GM19193 (cell line): ENCODE measurements around the gene KRTAP22-1.

Source experiments
- POLR2A ChIP-seq: IDR thresholded peaks from 4 replicates; pipeline ENCODE4 v1.6.1; 2011; ENCODE audit not compliant: insufficient read depth, insufficient read length; ENCODE audit errors: extremely low read depth

Gene KRTAP22-1

GRCh38 chr21:30600787-30601186 is at the start of gene KRTAP22-1:
Gene KRTAP22-1, plus strand, starts transcription at chr21:30601087.
- no peak for TF ChIP-seq POLR2A

- no peak for TF ChIP-seq POLR2A
These were observed 48.1 kb upstream of the KRTAP22-1 start for GRCh38 chr21:30552782-30553181.

GRCh38 chr21:30555095-30555494 is 45.8 kb upstream of the KRTAP22-1 start:
- TF ChIP-seq POLR2A: no peak

- TF ChIP-seq POLR2A: no peak
These were observed 39.5 kb upstream of the KRTAP22-1 start, which contains the start of gene KRTAP19-7 for GRCh38 chr21:30561264-30561895. Gene KRTAP19-7, minus strand, starts transcription at chr21:30561314. Its CDS starts 25 bp downstream, at chr21:30561289.

- no peak for TF ChIP-seq POLR2A
These were observed 38.9 kb upstream of the KRTAP22-1 start for GRCh38 chr21:30561957-30562356.

GRCh38 chr21:30563072-30563471 is 37.8 kb upstream of the KRTAP22-1 start:
- TF ChIP-seq POLR2A: no peak

GRCh38 chr21:30563630-30564029 is 37.3 kb upstream of the KRTAP22-1 start:
- no peak for TF ChIP-seq POLR2A

- no peak for TF ChIP-seq POLR2A
These were observed 33.3 kb upstream of the KRTAP22-1 start for GRCh38 chr21:30567617-30568016.

GRCh38 chr21:30577766-30578165 is 23.1 kb upstream of the KRTAP22-1 start:
- no peak for TF ChIP-seq POLR2A

- no peak for TF ChIP-seq POLR2A
These were observed 21.5 kb upstream of the KRTAP22-1 start for GRCh38 chr21:30579346-30579745.

- TF ChIP-seq POLR2A: no peak
These were observed 20.8 kb upstream of the KRTAP22-1 start for GRCh38 chr21:30580132-30580531.

- TF ChIP-seq POLR2A: no peak
These were observed 18.0 kb upstream of the KRTAP22-1 start for GRCh38 chr21:30582870-30583269.

- TF ChIP-seq POLR2A: no peak
These were observed 10.6 kb upstream of the KRTAP22-1 start, which contains the start of gene KRTAP22-2 for GRCh38 chr21:30590297-30590696. Gene KRTAP22-2, minus strand, starts transcription at chr21:30590397.

- no peak for TF ChIP-seq POLR2A
These were observed 8.7 kb upstream of the KRTAP22-1 start, which contains the start of gene KRTAP6-3 for GRCh38 chr21:30592140-30592539. Gene KRTAP6-3, plus strand, starts transcription at chr21:30592440. Its CDS starts 6 bp downstream, at chr21:30592446.

- TF ChIP-seq POLR2A: no peak
These were observed 2.1 kb upstream of the KRTAP22-1 start, which contains the start of gene KRTAP6-2 for GRCh38 chr21:30598802-30599201. Gene KRTAP6-2, minus strand, starts transcription at chr21:30598902. Its CDS starts 28 bp downstream, at chr21:30598874.

GRCh38 chr21:30605968-30606367 is 5.1 kb downstream of the KRTAP22-1 start:
- no peak for TF ChIP-seq POLR2A
